Heart left ventricle (tissue), 13 donors: ENCODE data around the gene PCDHB5.
"Not testable (repeated sequence)": the region's sequence is repeated elsewhere in the genome, so short reads cannot be mapped to it uniquely, and the experiment has no call there.

Experiments used
- POLR2A ChIP-seq, 2 donors: fragments of 450-650 bp; IDR thresholded peaks; one replicate each; pipeline ENCODE4 v1.6.1; 2017; ENCODE audit warnings: antibody characterized with exemption in 2 of 2, mild to moderate bottlenecking in 2 of 2, moderate library complexity in 2 of 2
- TF ChIP-seq, protein P1 (sequence below), 12 donors: fragments of 200-600 bp; sonication (generic) in 4 of 12; IDR thresholded peaks; one replicate each; pipeline versions ENCODE4 v1.5.0 to v1.8.0; 2018 to 2022; ENCODE audit warnings: antibody characterized with exemption in 12 of 12, mild to moderate bottlenecking in 5 of 12
- donor health status: ischemic (EF 13 %, LVEDD 7.1; RV severe dilation, severe dysfunction).
- donor health status: DM: no; HTN: yes; CAD: no.
- donor health status: DM: no; HTN: no; CAD: no.
- donor health status: ischemic (EF 25% LVEDD 6.9; RV normal size, moderate dysfunction).
- donor health status: ischemic (EF 25% LVEDD 5.7; RV mildly dilated, moderate dysfunction).
- donor health status: ischemic (EF 35%, LVEDD 5.7; RV mildly dilated, moderate dysfunction).
- donor health status: nonischemic (EF 11% LVEDD 7.7; RV severe dilation, severe dysfunction).
- donor health status: DM: yes; HTN: yes; CAD: no.
- donor health status: PGD.
- donor health status: ischemic (EF 29% LVEDD 5.4; RV normal size, mild dysfunction).
- donor health status: nonischemic (EF 23%, LVEDD 6.1; RV moderate dilation, normal function).

DNA sequence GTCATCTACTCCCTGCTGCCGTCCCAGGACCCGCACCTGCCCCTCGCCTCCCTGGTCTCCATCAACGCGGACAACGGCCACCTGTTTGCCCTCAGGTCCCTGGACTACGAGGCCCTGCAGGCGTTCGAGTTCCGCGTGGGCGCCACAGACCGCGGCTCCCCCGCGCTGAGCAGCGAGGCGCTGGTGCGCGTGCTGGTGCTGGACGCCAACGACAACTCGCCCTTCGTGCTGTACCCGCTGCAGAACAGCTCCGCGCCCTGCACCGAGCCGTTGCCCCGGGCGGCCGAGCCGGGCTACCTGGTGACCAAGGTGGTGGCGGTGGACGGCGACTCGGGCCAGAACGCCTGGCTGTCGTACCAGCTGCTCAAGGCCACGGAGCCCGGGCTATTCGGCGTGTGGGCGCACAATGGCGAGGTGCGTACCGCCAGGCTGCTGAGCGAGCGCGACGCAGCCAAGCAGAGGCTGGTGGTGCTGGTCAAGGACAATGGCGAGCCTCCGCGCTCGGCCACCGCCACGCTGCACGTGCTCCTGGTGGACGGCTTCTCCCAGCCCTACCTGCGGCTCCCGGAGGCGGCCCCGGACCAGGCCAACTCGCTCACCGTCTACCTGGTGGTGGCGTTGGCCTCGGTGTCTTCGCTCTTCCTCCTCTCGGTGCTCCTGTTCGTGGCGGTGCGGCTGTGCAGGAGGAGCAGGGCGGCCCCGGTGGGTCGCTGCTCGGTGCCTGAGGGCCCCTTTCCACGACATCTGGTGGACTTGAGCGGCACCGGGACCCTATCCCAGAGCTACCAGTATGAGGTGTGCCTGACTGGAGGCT, 39.5 kb downstream of the PCDHB5 start:
- TF ChIP-seq, protein P1, sequence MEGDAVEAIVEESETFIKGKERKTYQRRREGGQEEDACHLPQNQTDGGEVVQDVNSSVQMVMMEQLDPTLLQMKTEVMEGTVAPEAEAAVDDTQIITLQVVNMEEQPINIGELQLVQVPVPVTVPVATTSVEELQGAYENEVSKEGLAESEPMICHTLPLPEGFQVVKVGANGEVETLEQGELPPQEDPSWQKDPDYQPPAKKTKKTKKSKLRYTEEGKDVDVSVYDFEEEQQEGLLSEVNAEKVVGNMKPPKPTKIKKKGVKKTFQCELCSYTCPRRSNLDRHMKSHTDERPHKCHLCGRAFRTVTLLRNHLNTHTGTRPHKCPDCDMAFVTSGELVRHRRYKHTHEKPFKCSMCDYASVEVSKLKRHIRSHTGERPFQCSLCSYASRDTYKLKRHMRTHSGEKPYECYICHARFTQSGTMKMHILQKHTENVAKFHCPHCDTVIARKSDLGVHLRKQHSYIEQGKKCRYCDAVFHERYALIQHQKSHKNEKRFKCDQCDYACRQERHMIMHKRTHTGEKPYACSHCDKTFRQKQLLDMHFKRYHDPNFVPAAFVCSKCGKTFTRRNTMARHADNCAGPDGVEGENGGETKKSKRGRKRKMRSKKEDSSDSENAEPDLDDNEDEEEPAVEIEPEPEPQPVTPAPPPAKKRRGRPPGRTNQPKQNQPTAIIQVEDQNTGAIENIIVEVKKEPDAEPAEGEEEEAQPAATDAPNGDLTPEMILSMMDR (IDR thresholded peaks at IDR 0.05), result not testable (repeated sequence)
- TF ChIP-seq POLR2A (IDR thresholded peaks at IDR 0.05), result not testable (repeated sequence)
